Measurements from ENCODE around the gene DNPH1.

Gene DNPH1

DNA sequence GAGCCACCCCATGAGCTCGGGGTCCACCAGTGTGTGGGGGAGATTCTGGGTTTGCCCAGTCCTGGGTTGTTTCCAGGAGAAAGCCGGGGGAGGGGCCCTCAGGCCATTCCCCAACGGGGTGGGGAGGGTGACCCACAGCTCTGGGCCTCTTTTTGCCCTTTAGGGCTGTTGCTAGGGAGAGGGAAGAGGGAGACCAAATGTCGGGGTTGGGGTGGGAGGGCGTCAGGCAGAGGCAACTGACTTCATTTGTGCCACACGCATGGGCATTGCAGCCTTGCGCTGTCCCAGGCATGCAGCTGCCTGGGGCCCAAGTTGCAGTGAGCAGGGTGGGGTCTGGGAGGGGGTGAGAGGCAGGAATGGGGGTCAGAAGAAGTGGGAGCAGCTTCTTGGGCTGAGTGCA lies 49.2 kb downstream of the DNPH1 start:
- DNase-seq = no peak

DNA sequence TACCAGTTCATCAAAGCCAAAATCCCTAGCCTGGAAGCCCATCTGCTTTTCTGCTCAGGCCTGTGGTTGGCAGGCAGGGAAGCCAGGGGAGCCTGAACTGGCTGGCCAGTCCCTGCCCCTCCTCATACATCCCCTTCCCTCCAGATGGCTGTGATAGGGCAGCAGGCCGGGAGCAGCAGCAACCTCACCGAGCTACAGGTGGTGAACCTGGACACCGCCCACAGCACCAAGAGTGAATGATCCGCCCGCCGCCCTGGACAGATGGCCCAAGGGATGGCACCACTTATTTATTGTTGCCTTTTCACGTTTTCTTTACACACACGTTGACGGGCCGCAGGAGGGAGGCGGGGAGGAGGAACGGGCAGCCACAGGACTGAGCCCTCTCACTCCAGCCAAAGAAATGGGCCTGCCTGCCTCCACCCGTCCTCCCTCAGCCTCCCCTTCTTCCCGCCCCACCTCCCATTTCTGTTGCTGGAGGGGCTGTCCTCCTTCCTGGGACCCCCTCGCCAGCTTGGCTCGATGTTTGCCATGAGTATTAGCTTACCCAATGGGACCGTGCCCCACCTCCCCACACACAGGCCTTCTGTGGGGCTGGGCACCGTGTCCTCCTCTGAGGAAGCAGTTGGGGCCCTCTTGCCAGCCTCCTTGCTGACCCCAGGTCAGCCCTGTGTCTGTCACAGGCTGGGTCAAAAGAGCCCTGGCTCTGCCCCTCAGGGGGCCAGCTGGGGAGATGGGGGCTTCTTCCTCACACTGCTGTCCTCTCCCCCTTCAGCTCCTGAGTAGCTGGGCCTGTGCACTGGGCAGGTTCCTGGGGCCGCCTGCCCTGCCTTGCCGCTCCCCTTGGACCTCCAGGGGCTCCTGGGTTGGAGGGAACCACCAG lies 50.1 kb downstream of the DNPH1 start:
- no peak for DNase-seq

DNA sequence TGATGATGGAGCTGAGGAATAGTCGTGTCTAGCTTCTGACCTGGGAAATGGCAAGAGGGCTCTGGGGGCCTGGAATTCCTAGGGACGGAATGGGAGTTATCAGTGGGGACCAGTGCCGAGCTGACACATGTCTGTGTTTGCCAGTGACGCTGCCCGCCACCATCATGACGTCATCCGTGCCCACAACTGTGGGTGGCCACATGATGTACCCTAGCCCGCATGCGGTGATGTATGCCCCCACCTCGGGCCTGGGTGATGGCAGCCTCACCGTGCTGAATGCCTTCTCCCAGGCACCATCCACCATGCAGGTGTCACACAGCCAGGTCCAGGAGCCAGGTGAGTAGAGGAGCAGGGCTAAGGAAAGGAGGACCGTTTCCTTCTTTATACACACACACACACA lies 51.1 kb downstream of the DNPH1 start:
- DNase-seq = no peak

DNA sequence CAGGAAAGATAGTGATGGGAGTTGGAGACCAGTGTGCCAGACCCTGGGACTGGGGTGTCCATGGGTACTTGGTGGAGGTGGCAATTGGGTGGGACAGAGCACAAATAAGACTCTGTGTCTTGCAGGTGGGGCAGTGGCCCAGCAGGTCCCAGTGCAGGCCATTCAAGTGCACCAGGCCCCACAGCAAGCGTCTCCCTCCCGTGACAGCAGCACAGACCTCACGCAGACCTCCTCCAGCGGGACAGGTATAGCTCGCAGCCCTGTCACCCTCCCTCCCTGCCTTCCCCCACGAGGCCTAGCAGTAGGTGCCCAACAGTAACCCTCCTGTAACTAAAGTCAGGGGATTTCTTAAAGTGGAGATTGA lies 52.9 kb downstream of the DNPH1 start:
- no peak for DNase-seq

DNA sequence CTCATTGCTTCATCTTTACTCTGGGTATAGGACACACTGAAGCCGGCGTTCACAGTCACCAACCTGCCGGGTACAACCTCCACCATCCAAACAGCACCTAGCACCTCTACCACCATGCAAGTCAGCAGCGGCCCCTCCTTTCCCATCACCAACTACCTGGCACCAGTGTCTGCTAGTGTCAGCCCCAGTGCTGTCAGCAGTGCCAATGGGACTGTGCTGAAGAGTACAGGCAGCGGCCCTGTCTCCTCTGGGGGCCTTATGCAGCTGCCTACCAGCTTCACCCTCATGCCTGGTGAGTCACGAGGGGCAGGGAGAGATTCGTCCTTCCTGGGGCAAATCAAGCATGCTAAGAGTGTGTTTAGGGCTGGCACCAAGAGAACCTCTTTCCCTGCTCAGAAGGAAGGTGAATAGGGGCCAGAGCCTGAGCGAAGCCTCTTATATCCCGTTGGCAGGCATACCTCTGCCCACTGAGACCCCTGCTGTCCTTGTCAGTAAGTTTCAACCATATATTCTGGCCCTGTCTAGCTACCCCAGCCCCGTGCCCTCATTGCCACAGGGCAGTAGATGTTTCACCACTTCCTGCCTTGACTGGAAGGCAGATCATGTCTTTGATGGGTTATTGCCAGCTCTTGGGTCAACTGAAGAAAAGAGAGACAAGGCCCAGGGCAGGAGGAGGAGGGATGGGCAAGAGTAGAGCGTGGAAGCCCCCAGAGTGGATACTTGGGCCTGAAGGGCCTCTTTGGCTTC lies 53.4 kb downstream of the DNPH1 start:
- no peak for DNase-seq

Measured in SHP77 treated with DMSO at 0.1 percent for 48 hours (cell line).